GM10266 (cell line): ENCODE results near the gene HOXA11.

Source experiments
- DNase-seq: peaks from one replicate; pipeline ENCODE4 v3.0.0; 2012; ENCODE audit errors: extremely low spot score
- TF ChIP-seq, protein P1 (sequence below): IDR thresholded peaks from 2 replicates; pipeline ENCODE4 v1.5.1; 2012; ENCODE audit warnings: mild to moderate bottlenecking, low read depth; ENCODE audit not compliant: control insufficient read depth, insufficient read depth; ENCODE audit errors: missing control alignments

The HOXA11 gene

DNA sequence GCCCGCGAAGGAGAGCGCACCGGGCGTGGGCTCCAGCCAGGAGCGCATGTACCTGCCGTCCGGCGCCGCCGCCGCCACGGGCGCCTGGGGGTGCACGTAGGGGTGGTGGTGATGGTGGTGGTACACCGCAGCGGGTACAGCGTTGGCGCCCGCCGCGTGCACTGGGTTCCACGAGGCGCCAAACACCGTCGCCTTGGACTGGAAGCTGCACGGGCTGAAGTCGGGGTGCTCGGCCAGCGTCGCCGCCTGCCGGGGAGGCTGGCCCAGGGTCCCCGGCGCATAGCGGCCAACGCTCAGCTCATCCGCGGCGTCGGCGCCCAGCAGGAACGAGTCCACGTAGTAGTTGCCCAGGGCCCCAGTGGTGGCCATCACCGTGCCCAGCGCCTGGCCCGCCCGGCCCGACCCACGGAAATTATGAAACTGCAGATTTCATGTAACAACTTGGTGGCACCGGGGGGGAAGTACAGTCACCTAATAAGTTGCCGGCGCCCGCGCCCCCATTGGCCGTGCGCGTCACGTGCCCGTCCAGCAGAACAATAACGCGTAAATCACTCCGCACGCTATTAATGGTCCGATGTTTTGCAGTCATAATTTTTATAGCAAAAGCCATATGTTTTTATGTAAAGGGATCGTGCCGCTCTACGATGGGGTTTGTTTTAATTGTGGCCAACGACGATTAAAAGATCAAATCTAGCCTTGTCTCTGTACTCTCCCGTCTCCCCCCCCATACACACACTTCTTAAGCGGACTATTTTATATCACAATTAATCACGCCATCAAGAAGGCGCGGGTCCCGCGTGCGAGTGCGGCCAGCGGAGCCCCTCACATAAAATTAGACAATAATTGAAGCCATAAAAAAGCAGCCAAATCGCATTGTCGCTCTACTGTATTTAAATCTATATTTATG is 19.7 kb downstream of the HOXA11 start, which contains the start of gene HOXA9:
TSS of gene HOXA9 (minus strand) at position 449 of the 907 bp plus-strand sequence. CDS start at position 369, 80 bp downstream.
- DNase-seq = no peak

DNA sequence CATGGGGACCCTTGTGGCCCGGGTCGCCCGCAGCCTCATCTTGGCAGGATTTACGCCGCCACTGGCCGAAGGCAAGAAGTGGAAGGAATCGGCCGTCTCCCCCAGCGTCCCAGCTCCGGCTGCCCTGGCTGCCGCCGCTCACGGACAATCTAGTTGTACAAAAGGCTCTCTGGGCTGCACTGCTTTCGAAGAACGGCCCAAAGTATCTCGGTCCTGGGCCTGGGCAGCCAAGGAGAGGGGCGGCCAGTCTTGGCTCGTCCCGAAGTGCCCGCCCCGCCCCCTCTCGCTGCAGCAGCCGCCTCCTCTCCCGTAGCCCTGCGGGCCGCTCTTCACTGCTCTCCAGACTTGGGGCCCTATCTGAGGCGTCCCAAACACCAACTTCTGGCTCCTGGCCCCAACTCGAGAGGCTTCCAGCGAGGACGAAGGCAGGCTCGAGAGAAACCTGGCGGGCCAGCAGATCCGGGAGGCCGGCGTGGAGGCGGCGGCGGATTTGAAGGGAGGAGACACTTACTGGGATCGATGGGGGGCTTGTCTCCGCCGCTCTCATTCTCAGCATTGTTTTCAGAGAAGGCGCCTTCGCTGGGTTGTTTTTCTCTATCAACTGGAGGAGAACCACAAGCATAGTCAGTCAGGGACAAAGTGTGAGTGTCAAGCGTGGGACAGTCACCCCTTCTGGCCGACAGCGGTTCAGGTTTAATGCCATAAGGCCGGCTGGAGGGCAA is 20.5 kb downstream of the HOXA11 start:
- no peak for DNase-seq

More for the DNA sequence above, 19.7 kb downstream of the HOXA11 start, which contains the start of gene HOXA9:
- TF ChIP-seq, protein P1, sequence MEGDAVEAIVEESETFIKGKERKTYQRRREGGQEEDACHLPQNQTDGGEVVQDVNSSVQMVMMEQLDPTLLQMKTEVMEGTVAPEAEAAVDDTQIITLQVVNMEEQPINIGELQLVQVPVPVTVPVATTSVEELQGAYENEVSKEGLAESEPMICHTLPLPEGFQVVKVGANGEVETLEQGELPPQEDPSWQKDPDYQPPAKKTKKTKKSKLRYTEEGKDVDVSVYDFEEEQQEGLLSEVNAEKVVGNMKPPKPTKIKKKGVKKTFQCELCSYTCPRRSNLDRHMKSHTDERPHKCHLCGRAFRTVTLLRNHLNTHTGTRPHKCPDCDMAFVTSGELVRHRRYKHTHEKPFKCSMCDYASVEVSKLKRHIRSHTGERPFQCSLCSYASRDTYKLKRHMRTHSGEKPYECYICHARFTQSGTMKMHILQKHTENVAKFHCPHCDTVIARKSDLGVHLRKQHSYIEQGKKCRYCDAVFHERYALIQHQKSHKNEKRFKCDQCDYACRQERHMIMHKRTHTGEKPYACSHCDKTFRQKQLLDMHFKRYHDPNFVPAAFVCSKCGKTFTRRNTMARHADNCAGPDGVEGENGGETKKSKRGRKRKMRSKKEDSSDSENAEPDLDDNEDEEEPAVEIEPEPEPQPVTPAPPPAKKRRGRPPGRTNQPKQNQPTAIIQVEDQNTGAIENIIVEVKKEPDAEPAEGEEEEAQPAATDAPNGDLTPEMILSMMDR = no peak

DNA sequence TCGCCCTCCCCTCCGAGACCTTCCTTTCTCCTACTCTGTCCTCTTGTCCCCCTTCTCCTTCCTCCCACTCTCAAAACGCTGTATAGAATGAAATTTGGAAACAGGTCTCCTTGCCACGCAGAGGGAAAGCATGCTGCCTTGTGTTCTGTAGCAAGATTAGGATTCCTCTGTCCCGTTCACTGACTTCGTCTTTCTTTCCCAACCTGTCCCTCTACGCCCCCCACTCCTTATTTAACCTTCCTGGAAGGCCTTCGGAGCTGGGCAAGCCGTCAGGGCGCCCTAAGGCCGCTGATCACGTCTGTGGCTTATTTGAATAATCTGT is 21.0 kb downstream of the HOXA11 start:
- no peak for DNase-seq
- TF ChIP-seq, protein P1 = no peak

More for the DNA sequence above, 20.5 kb downstream of the HOXA11 start:
- TF ChIP-seq, protein P1 = no peak

DNA sequence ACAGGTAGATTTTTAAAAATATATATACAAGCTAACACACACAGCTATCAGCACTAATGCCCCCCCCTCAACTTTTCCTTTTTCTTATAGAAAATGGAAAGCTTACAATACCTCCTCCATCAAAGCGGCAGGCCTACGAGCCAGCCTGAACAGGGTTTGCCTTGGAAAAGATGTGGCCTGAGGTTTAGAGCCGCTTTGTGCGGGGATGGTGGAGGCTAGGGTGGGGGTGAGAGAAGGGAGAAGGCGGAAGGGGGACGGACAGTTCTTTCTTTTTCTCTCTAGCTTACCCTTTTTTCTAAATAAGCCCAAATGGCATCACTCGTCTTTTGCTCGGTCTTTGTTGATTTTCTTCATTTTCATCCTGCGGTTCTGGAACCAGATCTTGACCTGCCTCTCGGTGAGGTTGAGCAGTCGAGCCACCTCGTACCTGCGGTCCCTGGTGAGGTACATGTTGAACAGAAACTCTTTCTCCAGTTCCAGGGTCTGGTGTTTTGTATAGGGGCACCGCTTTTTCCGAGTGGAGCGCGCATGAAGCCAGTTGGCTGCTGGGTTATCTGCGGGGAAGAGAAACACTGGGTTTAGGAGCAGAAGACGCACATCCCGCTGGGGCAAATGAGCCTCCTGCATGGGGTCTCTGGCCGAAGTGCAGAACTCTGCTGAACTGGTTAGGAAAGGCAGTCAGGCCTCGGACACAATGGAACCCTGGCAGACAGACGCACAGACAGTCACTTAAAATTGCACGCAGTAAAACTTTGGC is 21.6 kb downstream of the HOXA11 start:
- no peak for DNase-seq

DNA sequence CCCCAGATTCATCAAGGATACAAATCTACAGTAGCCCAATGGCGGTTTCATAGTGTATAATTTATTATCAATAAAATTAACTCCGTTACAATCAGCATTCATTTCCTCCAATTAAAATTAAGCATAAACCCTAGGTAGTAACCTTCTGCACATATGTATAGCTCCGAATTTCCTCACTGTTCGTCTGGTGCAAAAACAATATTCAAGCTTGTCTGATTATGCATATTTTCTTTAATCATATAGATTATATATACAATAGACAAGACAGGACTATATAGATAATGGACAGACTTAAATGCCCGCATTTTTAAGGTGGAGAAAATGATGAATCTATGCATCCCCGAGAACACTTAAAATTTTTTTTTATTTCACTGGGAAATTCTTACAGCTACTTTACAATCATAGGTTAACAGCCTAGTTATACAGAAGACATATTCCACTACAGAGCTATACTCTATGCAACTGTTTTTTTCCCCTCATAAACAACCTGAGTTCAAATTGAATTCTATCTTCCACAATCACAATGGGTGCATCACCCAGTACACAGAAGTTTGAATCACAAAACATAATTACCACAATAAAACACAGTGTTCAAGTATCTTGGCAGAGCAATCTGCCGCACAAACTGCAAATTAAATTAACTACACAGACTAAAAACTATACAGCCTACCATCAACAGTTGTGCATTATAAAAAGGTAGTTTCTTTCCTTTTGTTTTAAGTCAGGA is 22.3 kb downstream of the HOXA11 start:
- TF ChIP-seq, protein P1 = no peak
- no peak for DNase-seq

More for the DNA sequence above, 21.6 kb downstream of the HOXA11 start:
- TF ChIP-seq, protein P1 = no peak

DNA sequence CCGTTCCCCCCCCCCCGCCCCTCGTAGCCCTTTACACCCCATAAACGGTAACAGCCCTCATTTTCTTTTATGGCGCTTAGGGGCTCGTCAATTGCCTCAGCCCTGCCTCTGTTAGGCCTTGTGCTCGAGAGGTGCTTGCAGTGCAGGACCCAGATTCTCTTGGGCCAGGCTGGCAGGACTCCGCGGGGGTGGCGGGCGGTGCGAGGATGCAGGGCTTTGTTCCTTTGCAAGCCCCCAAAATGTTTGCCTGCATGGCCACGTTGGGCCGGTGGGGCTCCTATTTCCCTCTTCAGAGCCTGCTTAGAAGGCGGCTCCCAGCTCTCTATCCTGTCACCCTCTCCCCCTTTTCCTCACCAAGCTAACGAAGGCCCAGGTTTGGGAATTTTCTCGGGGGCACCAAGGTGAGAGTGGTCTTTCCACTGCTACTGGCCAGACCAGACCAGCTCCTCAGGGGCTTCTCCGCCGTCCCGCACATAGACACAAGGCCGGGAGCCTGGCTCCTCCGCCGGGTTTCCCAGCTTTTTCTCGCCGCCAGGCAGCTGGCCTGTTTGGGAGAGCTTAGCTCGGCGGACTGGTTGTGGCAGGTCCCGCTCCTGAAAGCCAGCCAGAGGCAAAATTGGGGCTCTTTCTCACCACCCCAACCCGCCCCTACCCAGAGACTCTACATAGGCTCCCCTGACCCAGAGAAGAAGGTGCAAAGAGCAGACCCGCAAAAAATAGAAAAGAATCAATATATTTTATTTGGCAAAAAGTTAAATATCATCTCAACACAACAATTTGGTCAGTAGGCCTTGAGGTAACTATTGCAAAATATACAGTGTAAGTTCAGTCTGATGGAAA is 23.1 kb downstream of the HOXA11 start:
- no peak for DNase-seq
- TF ChIP-seq, protein P1 = no peak
